HG03135 (cell line): ENCODE results near the gene MEIS2.

Experiments
- ATAC-seq: cut with Tn5 transposase; IDR thresholded peaks from one replicate; pipeline ENCODE4 v1.9.1; 2021; ENCODE audit warnings: mild to moderate bottlenecking, moderate library complexity; ENCODE audit not compliant: unreplicated experiment

Gene MEIS2

DNA sequence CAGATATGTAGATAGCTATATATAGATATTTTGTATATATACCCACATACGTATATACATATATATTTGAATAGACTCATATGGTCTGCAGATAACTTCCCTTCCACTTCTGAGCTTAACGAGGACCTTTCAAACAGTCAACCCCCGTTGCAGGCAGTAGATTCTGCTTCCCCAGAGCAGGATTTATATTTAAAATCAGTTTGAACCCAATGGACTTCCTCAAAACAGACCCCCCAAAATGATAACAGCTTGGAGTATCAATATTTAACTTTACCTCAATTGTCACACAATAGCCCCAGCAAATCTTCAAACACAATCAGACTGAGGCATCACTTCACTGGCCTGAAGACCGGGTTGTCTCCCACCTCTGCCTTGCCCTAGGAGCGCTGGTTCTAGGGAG, 218.3 kb downstream of the MEIS2 start:
- no peak for ATAC-seq

GRCh38 chr15:36881516-36881915, 218.8 kb downstream of the MEIS2 start:
- ATAC-seq, result no peak

DNA sequence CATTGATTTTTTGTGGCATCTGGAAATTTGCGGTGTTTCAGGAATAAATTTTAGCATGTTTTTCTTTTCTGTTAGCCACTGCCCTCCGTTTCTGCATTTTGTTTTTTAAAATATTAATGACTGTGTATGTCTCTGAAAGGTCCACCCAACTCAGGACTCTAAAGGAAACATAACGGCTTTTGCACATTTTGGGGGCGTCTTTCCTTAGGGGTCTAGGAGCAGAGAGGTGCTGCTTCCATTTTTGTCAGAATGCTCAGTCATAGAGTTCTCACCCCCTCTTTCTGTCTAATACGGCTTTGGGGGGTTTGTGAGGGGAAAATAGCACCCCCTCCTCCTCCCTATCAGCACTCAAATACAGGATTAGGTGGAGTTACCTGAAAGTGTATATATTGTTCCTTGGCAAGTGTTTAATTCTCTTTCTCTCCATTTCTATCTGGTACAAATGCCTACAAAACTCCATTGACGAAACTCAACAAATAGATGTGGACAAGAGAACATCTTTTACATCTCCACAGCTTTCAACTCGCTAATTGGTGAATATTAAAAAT, 219.4 kb downstream of the MEIS2 start:
- no peak for ATAC-seq

GRCh38 chr15:36880224-36880912, 220.0 kb downstream of the MEIS2 start:
- ATAC-seq, result no peak

- ATAC-seq, result no peak
These were observed 220.7 kb downstream of the MEIS2 start for GRCh38 chr15:36879568-36880222.

GRCh38 chr15:36878684-36879262, 221.6 kb downstream of the MEIS2 start:
- ATAC-seq, result no peak

GRCh38 chr15:36877796-36878683, 222.3 kb downstream of the MEIS2 start:
- ATAC-seq, result no peak

DNA sequence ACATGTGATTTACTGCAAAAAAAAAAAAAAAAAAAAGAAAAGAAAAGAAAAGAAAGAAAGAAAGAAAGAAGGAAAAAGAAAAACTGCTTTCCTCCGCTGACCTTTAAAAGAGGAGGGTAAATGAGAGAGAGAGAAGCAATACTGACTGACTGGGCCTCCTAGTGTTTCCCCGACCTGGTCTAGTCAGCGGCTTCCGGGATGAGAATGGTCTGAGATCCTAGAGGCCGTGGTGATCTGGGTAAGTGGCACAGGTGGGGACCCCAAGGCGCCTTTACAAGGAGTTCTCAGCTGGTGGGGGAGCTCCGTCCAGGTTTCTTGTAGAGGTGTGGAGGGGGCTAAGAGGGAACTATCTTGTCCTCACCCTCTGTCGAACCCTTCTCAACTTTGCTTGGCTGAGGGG, 223.1 kb downstream of the MEIS2 start:
- ATAC-seq, result no peak

DNA sequence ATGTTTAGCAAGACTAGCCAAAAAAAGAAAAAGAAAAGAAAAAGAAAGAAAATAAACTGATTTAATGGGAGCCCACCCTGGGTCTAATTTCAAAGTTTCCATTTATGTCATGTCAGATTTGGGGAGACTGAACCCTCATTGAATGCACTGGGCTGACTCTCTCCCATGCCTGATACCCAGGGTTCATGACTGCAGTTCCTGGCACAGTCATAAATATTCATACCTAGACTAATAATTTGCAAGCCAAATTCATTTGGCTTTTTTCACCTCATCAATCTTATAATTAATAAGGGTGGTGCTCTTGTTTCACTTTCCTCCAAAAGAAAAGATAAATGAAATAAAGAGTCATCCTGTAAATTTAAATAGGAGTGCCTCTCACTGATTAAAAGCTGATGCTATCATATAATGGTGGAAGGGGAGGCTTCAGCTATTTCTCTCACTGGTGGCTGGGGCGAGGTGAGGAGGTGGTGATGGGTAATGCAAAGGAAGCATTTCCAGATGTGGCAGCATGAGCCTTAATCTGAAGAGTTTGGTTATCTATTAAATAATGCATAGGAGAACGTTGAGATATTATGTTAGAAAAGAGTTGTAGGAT, 224.5 kb downstream of the MEIS2 start:
- ATAC-seq, result no peak

GRCh38 chr15:36874930-36875329, 225.4 kb downstream of the MEIS2 start:
- ATAC-seq, result no peak

GRCh38 chr15:36867436-36867835, 232.9 kb downstream of the MEIS2 start:
- ATAC-seq, result no peak

DNA sequence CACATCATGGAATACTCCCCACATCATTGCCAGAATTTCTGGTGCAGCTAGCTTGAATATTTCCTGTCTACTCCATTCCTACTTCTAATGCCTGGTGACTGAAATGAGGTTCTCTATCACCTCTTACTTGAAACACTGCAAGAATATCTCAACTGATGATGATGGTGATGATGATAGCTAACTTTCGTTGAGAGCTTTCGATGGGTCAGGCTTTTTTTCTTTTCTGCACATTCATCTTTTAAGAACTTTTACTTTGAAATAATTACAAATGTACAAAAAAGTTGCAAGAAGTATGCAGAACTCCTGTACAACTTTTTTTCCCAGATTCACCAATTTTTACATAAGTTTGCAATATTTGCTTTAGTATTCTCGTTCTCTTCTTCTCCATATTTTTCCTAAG, 233.5 kb downstream of the MEIS2 start:
- ATAC-seq, result no peak

DNA sequence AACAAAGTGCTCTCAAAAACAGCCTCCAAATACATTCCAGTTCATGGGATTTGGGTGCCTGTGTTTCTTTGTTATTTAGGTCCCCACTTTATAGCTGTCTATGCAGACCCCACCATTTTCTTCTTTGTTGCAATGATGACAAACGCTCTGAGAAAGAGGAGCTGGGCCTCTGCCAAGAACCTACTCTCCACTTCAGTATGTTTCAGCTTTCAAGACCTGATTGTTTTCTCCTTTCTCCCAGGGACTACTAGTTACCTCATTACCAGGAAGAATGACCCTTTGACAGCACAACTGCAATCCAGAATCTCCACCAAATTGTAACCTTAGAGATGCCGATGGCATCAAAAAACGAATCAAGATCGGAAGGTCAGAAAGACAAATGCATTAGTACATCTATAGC, 236.8 kb downstream of the MEIS2 start:
- no peak for ATAC-seq

- ATAC-seq, result no peak
These were observed 239.6 kb downstream of the MEIS2 start for GRCh38 chr15:36860792-36861191.

DNA sequence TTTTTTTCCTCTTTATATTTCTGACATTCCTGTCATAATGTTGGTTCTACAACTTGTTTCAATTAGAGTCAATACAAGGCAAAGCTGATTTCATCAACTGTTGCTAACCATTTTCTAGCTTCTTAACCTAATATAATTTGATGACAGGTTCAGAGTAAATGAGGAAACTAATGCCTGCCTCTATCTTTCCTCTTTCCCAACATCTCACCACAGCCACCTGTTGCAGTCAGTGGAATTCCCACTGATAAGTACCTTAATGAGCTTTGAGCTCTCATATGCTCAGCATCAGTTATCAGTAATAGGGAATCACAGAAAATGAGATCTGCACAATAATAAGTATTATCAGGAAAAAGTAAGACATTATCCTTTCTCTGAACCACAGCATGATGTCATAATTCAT, 241.9 kb downstream of the MEIS2 start:
- no peak for ATAC-seq

- no peak for ATAC-seq
These were observed 243.9 kb downstream of the MEIS2 start for GRCh38 chr15:36856339-36856973.

DNA sequence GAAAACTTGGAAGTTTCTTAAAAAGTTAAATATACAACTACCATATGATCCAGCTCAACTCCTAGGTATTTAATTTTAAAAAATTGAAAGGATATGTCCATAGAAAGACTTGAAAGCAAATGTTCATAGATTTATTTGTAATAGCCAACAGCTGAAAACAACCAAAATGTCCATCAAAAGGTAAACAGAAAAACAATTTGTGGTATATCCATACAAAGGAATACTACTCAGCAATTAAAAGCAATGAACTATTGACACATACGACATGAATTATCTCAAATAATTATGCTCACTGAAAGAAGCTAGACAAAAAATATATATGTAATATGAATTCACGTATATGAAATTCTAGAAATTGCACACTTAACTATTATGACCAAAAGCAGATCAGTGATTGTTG, 249.5 kb downstream of the MEIS2 start:
- ATAC-seq, result no peak

DNA sequence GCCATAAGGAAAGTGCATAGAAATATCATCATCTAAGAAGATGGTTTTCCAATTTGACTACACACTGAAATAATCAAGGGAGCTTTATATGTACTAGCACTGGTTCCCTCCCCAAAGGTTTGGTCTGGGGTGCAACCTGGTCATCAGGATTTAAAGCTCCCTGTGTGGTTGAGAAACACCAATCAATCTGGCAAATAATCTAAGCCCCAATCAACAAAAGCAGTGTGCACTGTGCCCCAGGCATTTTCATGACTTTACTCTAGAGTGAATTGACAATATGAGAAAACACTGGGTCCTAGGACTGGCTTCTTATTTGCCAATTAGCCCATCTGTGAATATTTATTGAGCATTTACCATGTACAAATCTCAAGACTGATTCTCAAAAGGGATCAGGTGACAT, 255.1 kb downstream of the MEIS2 start:
- no peak for ATAC-seq

GRCh38 chr15:36844534-36844998, 255.8 kb downstream of the MEIS2 start:
- no peak for ATAC-seq

GRCh38 chr15:36843822-36844221, 256.5 kb downstream of the MEIS2 start:
- no peak for ATAC-seq
